CD14-positive monocyte (primary cell): Measurements from ENCODE around the gene PIAS4. TPM values are rescaled to one million over a fixed set of nuclear protein-coding genes. Genes with fewer than 3 reads are reported as not detected.
A peak's percentile ranks its signal among the peaks of the same experiment; 100 is the strongest.

Experiments
- DNase-seq, 3 donors: peaks; one replicate each; pipeline ENCODE4 v3.0.0-alpha.2; 2011 to 2022
- H2AFZ ChIP-seq: 2 replicates; pipeline ENCODE4 v1.6.0; 2012; ENCODE audit warnings: mild to moderate bottlenecking, low read depth, low read length, inconsistent platforms; ENCODE audit not compliant: insufficient read depth, poor library complexity, severe bottlenecking
- H3K27ac ChIP-seq, 2 donors: 1 replicate in 1 of 2; 2 replicates in 1 of 2; pipeline ENCODE4 v1.5.1; 2012 to 2013; ENCODE audit warnings: low read length in 2 of 2, control low read depth in 1 of 2, inconsistent platforms in 1 of 2, low read depth in 1 of 2, mild to moderate bottlenecking in 1 of 2
- H3K27me3 ChIP-seq, 2 donors: one replicate each; pipeline versions ENCODE4 v1.6.0 to v1.6.1; 2011 to 2013; ENCODE audit warnings: low read length in 2 of 2; ENCODE audit not compliant: control insufficient read depth in 2 of 2, insufficient read depth in 2 of 2
- H3K36me3 ChIP-seq, 2 donors: replicated peaks in 1 of 2; 1 replicate in 1 of 2; 2 replicates in 1 of 2; pipeline versions ENCODE4 v1.5.1 to v1.6.1; 2012 to 2013; ENCODE audit warnings: low read length in 2 of 2, control low read depth in 1 of 2, inconsistent platforms in 1 of 2, mild to moderate bottlenecking in 1 of 2; ENCODE audit not compliant: insufficient read depth in 2 of 2, control insufficient read depth in 1 of 2
- H3K4me1 ChIP-seq, 2 donors: 1 replicate in 1 of 2; 2 replicates in 1 of 2; pipeline versions ENCODE4 v1.5.1 to v1.6.1; 2012 to 2013; ENCODE audit warnings: low read length in 2 of 2, control low read depth in 1 of 2, inconsistent platforms in 1 of 2, mild to moderate bottlenecking in 1 of 2, moderate library complexity in 1 of 2; ENCODE audit not compliant: insufficient read depth in 2 of 2, control insufficient read depth in 1 of 2
- H3K4me2 ChIP-seq: replicated peaks from 2 replicates; pipeline ENCODE3; 2012; ENCODE audit warnings: low read length, moderate library complexity, mild to moderate bottlenecking; ENCODE audit not compliant: poor library complexity, severe bottlenecking; ENCODE audit errors: extremely low read depth
- H3K4me3 ChIP-seq, 3 experiments: fragments of 200-600 bp in 1 of 3; sonication (generic) in 1 of 3; replicated peaks in 1 of 3; 1 replicate in 2 of 3; 2 replicates in 1 of 3; pipeline ENCODE4 v1.5.1; 2011 to 2013; ENCODE audit warnings: low read length in 3 of 3, mild to moderate bottlenecking in 3 of 3, control low read depth in 2 of 3, low read depth in 2 of 3, inconsistent platforms in 1 of 3, moderate library complexity in 1 of 3
- H3K79me2 ChIP-seq: 2 replicates; pipeline ENCODE4 v1.6.0; 2012; ENCODE audit warnings: mild to moderate bottlenecking, control low read depth, inconsistent platforms, low read length, moderate library complexity; ENCODE audit not compliant: insufficient read depth
- H3K9ac ChIP-seq: 2 replicates; pipeline ENCODE4 v1.6.0; 2017; ENCODE audit warnings: low read length, mild to moderate bottlenecking; ENCODE audit not compliant: insufficient read depth, poor library complexity, severe bottlenecking
- H3K9me3 ChIP-seq, 2 donors: replicated peaks in 1 of 2; 1 replicate in 1 of 2; 2 replicates in 1 of 2; pipeline versions ENCODE4 v1.5.1 to v1.6.1; 2012 to 2013; ENCODE audit warnings: low read length in 2 of 2, control low read depth in 1 of 2; ENCODE audit not compliant: control insufficient read depth in 1 of 2, insufficient read depth in 1 of 2
- H4K20me1 ChIP-seq: 2 replicates; pipeline ENCODE4 v1.6.0; 2012; ENCODE audit warnings: mild to moderate bottlenecking, low read length, control low read depth, moderate library complexity; ENCODE audit not compliant: insufficient read depth
- H3K27ac Mint-ChIP-seq, 7 donors: one replicate each; pipeline ENCODE4 v1.8.0; 2020; ENCODE audit warnings: mild to moderate bottlenecking in 7 of 7, mixed read lengths in 7 of 7, moderate library complexity in 6 of 7, inconsistent platforms in 2 of 7
- H3K27me3 Mint-ChIP-seq, 3 donors: one replicate each; pipeline ENCODE4 v1.8.0; 2021 to 2022; ENCODE audit warnings: low read depth in 3 of 3, mild to moderate bottlenecking in 3 of 3, mixed read lengths in 3 of 3, moderate library complexity in 3 of 3, inconsistent platforms in 1 of 3
- H3K36me3 Mint-ChIP-seq, 2 donors: one replicate each; pipeline ENCODE4 v1.8.0; 2020; ENCODE audit warnings: mixed read lengths in 2 of 2, inconsistent platforms in 1 of 2, mild to moderate bottlenecking in 1 of 2
- H3K4me1 Mint-ChIP-seq: one replicate; pipeline ENCODE4 v1.8.0; 2020; ENCODE audit warnings: mild to moderate bottlenecking, mixed read lengths
- H3K4me3 Mint-ChIP-seq, 2 donors: one replicate each; pipeline ENCODE4 v1.8.0; 2020; ENCODE audit warnings: mild to moderate bottlenecking in 2 of 2, mixed read lengths in 2 of 2, moderate library complexity in 1 of 2
- H3K9me3 Mint-ChIP-seq, 7 donors: one replicate each; pipeline ENCODE4 v1.8.0; 2020 to 2022; ENCODE audit warnings: mixed read lengths in 7 of 7, mild to moderate bottlenecking in 6 of 7, moderate library complexity in 6 of 7, inconsistent platforms in 2 of 7
- WGBS: methylation state at CpG from one replicate; pipeline ENCODE4 v1.1.5; 2013; ENCODE audit warnings: missing lambda C conversion rate; ENCODE audit not compliant: insufficient coverage; 5-methylcytosine and 5-hydroxymethylcytosine counted together
- intact Hi-C, 2 donors: fragments of 100-400 bp; cut with micrococcal nuclease; formaldehyde crosslinking; loops; one replicate each; pipeline versions ENCODE4 v1.15.0 to v1.15.1; 2023
- polyA plus RNA-seq, 3 donors: library from polyadenylated mRNA; depleted of rRNA in 1 of 3; unstranded in 2 of 3; stranded (reverse) in 1 of 3; fragments of 300-500 nt in 2 of 3; fragments of >200 nt in 1 of 3; fragmentation: Illumina TruSeq in 2 of 3; gene quantifications; 1 replicate in 2 of 3; 2 replicates in 1 of 3; pipeline ENCODE4 v1.2.3, GENCODE V29; 2012 to 2021
- TF ChIP-seq, protein P1 (sequence below): fragments of 200-600 bp; IDR thresholded peaks from one replicate; pipeline ENCODE4 v1.8.0; 2022; ENCODE audit warnings: antibody characterized with exemption, mild to moderate bottlenecking

Gene PIAS4
- polyA plus RNA-seq, 3 donors: 2.3 to 8.1 (median 5.9) TPM

DNA sequence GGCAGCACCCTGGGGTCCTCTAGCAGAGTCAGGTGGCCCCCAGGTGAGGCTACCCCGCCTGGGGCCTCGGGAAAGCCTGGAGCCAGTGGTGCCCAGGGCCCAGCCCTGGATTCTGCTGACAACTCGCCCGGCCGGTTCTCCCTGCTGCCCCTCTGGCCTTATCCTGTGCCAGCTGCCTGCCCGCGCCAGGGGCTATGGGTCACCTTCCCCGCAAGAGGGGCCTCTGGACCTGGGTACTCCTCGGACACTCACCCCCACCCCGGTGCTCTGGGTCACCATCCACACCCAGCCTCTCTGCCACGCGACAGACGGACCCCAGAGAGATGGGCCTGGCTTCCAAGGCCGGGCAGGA lies 35.2 kb downstream of the PIAS4 start:
- 84% methylated on average over 9 of the region's 14 CpGs for WGBS
- TF ChIP-seq, protein P1, sequence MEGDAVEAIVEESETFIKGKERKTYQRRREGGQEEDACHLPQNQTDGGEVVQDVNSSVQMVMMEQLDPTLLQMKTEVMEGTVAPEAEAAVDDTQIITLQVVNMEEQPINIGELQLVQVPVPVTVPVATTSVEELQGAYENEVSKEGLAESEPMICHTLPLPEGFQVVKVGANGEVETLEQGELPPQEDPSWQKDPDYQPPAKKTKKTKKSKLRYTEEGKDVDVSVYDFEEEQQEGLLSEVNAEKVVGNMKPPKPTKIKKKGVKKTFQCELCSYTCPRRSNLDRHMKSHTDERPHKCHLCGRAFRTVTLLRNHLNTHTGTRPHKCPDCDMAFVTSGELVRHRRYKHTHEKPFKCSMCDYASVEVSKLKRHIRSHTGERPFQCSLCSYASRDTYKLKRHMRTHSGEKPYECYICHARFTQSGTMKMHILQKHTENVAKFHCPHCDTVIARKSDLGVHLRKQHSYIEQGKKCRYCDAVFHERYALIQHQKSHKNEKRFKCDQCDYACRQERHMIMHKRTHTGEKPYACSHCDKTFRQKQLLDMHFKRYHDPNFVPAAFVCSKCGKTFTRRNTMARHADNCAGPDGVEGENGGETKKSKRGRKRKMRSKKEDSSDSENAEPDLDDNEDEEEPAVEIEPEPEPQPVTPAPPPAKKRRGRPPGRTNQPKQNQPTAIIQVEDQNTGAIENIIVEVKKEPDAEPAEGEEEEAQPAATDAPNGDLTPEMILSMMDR: no peak
- Histone ChIP-seq H3K27ac (peak overlapping the region; percentile 32 to 56), H3K36me3 (peaks cover 21 to 43% of the 10 kb centered on the region in 2 donors), H4K20me1 (peaks cover 96% of the 10 kb centered on the region), H3K9ac (no peak overlapping the region), H3K4me1 (no peaks in the 10 kb centered on the region), H3K4me2 (no peak overlapping the region), H3K27me3 (no peaks in the 10 kb centered on the region), H3K4me3 (no peak overlapping the region), H2AFZ (no peak overlapping the region), H3K79me2 (peaks cover 53% of the 10 kb centered on the region), H3K9me3 (no peaks in the 10 kb centered on the region)
- intact Hi-C loops: no loop called here
- H3K4me1 Mint-ChIP-seq: no peaks in the 10 kb centered on the region
- peak overlapping the region in 2 of 7 donors; percentile 19 to 57 for H3K27ac Mint-ChIP-seq
- H3K27me3 Mint-ChIP-seq: peaks cover 0 to 3% (median 0%) of the 10 kb centered on the region in 3 donors
- DNase-seq: no peak
- no peak overlapping the region for H3K4me3 Mint-ChIP-seq
- H3K9me3 Mint-ChIP-seq: no peaks in the 10 kb centered on the region
- peaks cover 27 to 48% of the 10 kb centered on the region in 2 donors for H3K36me3 Mint-ChIP-seq

- Histone ChIP-seq H3K4me2 (no peak overlapping the region), H4K20me1 (peaks cover 96% of the 10 kb centered on the region), H3K4me3 (no peak overlapping the region), H3K36me3 (peaks cover 23 to 45% of the 10 kb centered on the region in 2 donors), H3K27me3 (no peaks in the 10 kb centered on the region), H3K4me1 (no peaks in the 10 kb centered on the region), H3K9me3 (no peaks in the 10 kb centered on the region), H3K79me2 (peaks cover 60% of the 10 kb centered on the region), H3K9ac (no peak overlapping the region), H3K27ac (no peak overlapping the region), H2AFZ (no peak overlapping the region)
- intact Hi-C loops: no loop called here
- Mint-ChIP-seq H3K9me3 (no peaks in the 10 kb centered on the region), H3K4me1 (no peaks in the 10 kb centered on the region), H3K36me3 (peaks cover 28 to 50% of the 10 kb centered on the region in 2 donors), H3K27me3 (peaks cover 0 to 3% (median 0%) of the 10 kb centered on the region in 3 donors), H3K4me3 (no peak overlapping the region), H3K27ac (no peak overlapping the region)
- TF ChIP-seq, protein P1: no peak
- no peak for DNase-seq
- no CpG with 5 or more reads among the region's 11 CpGs for WGBS
Measured at GRCh38 chr19:4043401-4043800, 35.9 kb downstream of the PIAS4 start.
